Frontal cortex (tissue), 4 donors: ENCODE data around the gene SSBP3. TPM values are rescaled to one million over a fixed set of nuclear protein-coding genes. Genes with fewer than 3 reads are reported as not detected.

Experiments
- DNase-seq, 2 donors: peaks; one replicate each; pipeline ENCODE4 v3.0.0; 2012; ENCODE audit warnings: low spot score in 2 of 2
- FAIRE-seq: peaks from 2 replicates; lab custom pipeline; 2012; peaks lifted over from hg19 to GRCh38; lab: Jason Lieb, UNC
- total RNA-seq: library from RNA; depleted of rRNA; stranded (reverse); fragments of >200 nt; gene quantifications from one replicate; pipeline ENCODE4 v1.2.3, GENCODE V29; 2014
- donor health status: control.
- donor health status: control.
- donor health status: control.

Gene SSBP3
- total RNA-seq, 1 donor from 2014 or later: 39.1 TPM

DNA sequence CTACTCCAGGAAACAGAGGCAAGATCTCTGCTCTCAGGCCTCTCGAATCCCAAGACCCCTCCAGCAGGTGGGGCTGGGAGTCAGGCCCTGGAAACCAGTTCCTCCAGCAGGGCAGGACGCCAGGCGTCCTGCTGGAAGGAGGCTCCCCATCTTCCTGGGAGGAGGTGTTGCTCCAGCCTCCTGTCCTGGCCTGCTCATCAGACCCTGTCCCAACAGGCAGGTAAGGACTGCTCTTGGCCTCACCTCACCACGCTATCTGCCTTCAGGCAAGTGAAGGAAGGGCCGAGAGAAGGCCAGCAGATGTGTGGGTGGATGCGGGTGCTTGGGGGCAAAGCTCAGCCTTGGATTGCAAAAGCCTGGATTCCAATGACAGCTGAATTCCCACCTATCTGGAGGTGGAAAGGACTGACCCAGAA is 82.9 kb downstream of the SSBP3 start:
- no peak for FAIRE-seq
- DNase-seq: no peak

DNA sequence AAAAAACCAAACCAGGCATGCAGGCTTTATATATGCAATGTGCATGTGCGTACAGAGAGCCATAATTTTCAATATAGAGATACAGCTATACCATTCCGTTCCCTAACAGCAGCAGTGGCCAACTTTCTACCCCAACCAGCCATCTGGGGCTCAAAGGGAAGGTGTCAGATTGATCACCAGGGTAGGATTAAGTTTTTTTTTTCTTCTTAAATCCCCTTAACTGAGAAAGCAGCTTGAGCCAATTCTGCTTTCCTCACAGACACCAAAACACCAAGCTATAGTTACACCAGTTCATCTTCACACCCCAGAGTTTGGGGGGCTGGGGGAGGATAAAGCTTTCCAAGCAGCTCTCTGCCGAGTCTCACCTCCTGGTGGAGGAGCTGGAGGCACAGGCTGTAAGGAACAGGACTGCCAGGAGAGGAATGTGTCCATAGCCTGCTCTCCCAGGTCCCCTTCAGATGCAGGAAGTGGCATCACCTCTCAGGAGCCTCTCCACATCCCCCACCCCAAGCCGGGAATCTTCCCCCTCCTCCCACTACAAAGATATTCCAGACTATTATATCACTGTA is 87.9 kb downstream of the SSBP3 start:
- FAIRE-seq (no peak), DNase-seq (no peak)

DNA sequence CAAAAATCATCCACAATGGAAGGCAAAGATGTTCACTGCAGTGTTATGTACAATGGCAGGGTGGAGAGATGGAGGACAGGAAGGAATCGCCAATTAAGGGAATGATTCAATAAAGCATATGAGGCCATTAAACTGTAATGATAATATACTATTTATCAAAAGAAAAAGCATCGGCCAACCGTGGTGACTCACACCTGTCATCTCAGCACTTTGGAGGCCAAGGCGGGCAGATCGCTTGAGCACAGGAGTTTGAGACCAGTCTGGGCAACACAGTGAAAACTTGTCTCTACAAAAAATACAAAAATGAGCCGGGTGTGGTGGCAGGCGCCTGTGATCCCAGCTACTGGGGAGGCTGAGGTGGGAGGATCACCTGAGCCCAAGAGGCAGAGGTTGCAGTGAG is 89.1 kb downstream of the SSBP3 start:
- no peak for DNase-seq
- FAIRE-seq: no peak

DNA sequence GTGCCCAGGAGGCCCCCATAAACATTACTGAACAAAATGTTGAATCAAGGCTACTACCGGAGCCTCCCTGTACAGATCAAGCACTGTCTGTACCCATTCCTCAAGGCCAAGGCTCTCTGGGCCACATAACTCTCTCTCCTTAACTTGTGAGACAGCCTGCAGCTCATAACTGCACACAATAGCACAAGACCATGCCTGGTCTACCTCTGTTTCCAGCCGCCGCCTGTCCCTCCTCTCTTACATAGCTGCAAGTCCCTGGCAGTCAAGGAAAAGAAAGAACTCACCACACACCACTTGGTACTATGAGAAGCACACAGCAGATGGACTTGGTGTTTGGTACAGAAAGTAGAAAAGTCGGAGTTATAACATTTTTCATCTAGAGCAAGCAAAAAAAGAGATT is 91.1 kb downstream of the SSBP3 start:
- FAIRE-seq: no peak
- DNase-seq: no peak

DNA sequence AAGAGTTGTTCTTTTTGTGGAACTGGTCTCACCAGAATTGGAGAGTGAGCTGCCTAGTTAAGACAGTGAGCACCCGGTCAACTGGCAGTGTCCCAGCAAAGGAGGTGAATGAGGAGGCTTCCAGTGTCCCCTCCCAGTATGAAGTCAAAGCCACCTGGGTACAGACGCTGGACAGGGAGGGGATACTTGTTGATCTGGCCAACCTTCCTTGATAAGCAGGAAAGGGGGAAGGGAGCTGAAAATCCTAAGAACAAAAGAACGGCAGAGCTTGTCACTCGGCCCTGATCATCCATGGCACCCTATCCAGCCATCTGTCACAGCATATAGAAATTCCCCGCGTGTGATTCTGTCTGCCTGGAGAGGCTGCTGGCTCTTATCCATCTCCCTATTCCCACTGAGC is 91.5 kb downstream of the SSBP3 start:
- DNase-seq (no peak), FAIRE-seq (no peak)

DNA sequence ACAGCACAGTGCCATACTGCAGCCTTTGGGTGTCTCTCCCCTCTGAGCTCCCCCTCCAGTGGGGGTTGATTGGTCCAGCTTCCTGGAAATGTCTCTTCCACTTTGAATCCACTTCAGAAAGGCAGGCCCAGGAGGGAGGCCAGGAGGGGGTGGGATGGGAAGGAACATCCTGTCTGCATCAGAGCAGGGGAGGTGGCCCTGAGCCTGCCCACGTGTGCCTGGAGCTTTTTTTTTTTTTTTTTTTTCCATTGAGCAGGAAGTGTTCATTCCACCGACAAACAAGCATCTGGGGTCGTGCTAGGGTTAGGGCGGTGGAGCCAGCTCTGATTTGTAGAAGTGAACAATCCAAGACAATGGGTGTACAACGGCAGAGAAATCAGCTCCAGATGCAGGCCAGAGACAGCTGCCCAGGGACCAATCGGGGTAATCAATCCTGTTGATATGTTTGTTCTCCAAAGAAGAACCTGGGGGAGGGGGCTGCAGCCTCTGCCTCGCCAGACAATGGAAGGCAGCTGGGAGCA is 93.3 kb downstream of the SSBP3 start:
- no peak for DNase-seq
- FAIRE-seq: no peak

DNA sequence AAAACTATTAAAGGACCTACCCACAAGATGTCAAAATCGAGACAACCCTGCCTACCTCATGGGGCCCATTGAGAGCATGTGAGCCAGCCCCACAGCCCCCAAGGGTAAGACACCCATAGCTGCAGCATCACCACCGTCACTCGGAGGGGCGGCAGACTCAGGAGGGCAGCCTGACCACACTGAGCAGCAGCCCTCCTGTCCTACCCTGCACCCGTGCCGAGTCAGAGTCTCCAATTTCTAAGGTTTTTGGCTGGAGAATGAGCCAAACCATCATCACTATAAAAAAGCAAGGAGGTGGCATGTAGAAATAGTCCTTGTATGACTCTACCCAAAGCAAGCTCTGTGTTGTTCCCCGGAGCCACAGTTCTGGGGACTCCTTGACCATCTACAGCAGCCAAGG is 94.7 kb downstream of the SSBP3 start:
- FAIRE-seq: no peak

GRCh38 chr1:54310439-54311328 is 95.5 kb downstream of the SSBP3 start:
- DNase-seq: no peak
- no peak for FAIRE-seq

More for the DNA sequence above, 94.7 kb downstream of the SSBP3 start:
- DNase-seq: no peak

DNA sequence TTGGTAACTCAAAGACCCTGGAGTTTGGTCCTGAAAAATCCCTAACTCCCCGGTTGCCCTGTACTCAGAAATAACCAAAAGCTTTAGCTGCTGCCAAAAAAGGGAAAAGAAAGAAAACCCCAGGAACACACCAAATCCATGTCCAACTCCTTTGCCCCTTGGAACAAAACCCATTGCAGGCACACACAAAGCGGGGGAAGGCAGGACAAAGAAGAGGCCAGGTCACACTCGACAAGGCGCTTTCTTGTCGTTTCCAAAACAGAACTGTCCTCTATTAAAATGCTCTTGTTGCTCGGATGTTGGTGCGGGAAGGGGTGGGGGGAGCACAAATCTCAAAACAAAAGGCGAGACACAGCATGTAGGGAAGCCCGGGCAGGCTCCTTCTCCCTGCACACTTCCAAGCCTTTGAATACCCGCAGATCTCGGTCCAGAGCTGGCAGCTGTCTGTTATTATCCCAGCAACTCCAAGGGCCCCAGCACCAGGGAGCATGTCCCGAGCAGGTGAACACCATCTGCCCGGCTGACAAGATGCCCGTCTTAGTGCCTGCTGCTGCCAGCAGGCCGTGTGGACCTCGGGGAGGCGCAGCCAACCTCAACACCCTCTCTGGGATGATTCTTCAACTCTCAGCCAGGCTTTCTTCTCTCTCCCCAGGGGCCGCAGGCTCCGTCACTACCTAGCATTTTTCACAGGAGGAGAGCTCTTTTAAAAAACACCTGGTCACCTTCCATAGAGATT is 96.4 kb downstream of the SSBP3 start:
- no peak for DNase-seq
- FAIRE-seq: no peak

- DNase-seq (no peak), FAIRE-seq (no peak)
Observed at GRCh38 chr1:54307305-54307704, 98.9 kb downstream of the SSBP3 start.

- no peak for DNase-seq
- FAIRE-seq: no peak
Observed at GRCh38 chr1:54305906-54306514, 100.2 kb downstream of the SSBP3 start.

- DNase-seq: no peak
- no peak for FAIRE-seq
Observed at GRCh38 chr1:54304518-54304917, 101.7 kb downstream of the SSBP3 start.

- FAIRE-seq: no peak
Observed at GRCh38 chr1:54302951-54303843, 103.0 kb downstream of the SSBP3 start.

DNA sequence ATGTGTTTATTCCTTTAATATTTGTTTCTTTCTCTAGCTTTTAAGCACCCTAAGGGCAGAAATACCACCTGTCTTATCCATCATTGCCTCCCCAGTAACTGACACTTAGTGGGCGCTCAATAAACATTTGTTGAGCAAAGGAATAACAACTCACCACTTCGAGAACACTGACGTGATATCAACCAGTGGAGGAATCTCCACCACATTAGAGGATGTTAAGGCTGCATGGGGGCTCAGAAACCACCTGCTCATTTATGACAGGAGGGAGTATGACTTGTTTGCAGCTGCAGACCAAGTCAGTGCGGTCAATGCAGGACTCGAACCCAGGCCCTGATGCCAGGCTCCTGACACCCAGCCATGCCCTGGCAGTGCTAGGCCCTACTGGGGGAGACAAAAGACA is 103.6 kb downstream of the SSBP3 start:
- FAIRE-seq: no peak
- no peak for DNase-seq

More at GRCh38 chr1:54302951-54303843, 103.0 kb downstream of the SSBP3 start:
- no peak for DNase-seq

- FAIRE-seq (no peak), DNase-seq (no peak)
Observed at GRCh38 chr1:54301497-54301896, 104.7 kb downstream of the SSBP3 start.

- FAIRE-seq: no peak
- DNase-seq: no peak
Observed at GRCh38 chr1:54300401-54300800, 105.8 kb downstream of the SSBP3 start.

GRCh38 chr1:54299037-54299436 is 107.2 kb downstream of the SSBP3 start:
- DNase-seq (no peak), FAIRE-seq (no peak)

DNA sequence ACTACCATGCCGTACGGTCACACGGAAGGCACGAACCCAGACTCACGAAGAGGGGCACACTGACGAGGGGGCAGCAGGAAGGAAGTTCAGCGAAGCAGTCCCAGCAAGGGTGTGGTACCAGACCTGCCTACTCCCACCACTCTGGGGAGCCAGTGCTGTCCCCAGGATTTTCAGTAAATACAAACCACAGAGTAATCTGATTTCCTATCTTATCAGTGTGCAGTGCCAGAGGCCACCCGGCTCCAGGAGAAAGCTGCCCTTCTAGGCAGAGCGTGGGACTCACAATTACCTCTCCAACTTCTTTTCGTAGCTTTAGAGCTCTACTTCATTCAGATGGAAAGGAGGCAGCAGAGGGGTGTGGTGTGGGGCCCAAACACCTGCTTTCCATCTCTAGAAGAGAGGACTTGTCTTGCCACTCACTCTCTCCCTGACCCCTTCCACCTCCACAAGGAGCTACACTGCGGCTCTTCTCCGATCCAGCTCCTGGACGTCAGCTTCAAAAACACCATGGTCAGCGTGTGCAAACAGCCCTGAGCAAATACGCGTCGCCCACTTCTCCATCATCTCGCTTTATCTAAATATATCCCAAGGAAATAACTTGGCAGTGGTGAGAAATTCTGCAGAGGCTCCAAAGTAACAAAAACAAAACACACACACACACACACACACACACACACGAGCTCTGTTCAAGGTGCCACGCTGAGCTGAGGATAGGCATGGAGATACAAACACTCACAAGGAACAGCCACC is 107.7 kb downstream of the SSBP3 start:
- no peak for DNase-seq
- no peak for FAIRE-seq
